Activated T-helper 17 cell treated with anti-CD3 and anti-CD28 coated beads, Interleukin-2, amount 50 U/mL, for 72 hours (primary cell): ENCODE results near the gene LRP4. TPM values are rescaled to one million over a fixed set of nuclear protein-coding genes. Genes with fewer than 3 reads are reported as not detected.

Experiments
- ATAC-seq: fragments of 150-1000 bp; cut with Tn5 transposase; replicated peaks from 2 replicates; pipeline ENCODE4 v1.10.0; 2021; ENCODE audit warnings: mild to moderate bottlenecking, moderate library complexity
- H3K27ac Mint-ChIP-seq: one replicate; pipeline ENCODE4 v1.8.0; 2022; ENCODE audit warnings: mixed read lengths
- H3K27me3 Mint-ChIP-seq: one replicate; pipeline ENCODE4 v1.8.0; 2022; ENCODE audit warnings: mixed read lengths
- H3K36me3 Mint-ChIP-seq: one replicate; pipeline ENCODE4 v1.8.0; 2022; ENCODE audit warnings: low read depth, mild to moderate bottlenecking, mixed read lengths
- H3K4me1 Mint-ChIP-seq: one replicate; pipeline ENCODE4 v1.8.0; 2022; ENCODE audit warnings: mixed read lengths
- H3K4me3 Mint-ChIP-seq: one replicate; pipeline ENCODE4 v1.8.0; 2022; ENCODE audit warnings: mild to moderate bottlenecking, mixed read lengths
- H3K9me3 Mint-ChIP-seq: one replicate; pipeline ENCODE4 v1.8.0; 2022; ENCODE audit warnings: mixed read lengths
- total RNA-seq, 2 donors: library from RNA; stranded (reverse); gene quantifications; one replicate each; pipeline ENCODE4 v1.2.3, GENCODE V29; 2022

Gene LRP4
- total RNA-seq, 2 donors from 2014 or later = 0.08 to 0.11 TPM

- Mint-ChIP-seq H3K4me1 (no peaks in the 10 kb centered on the region), H3K36me3 (no peaks in the 10 kb centered on the region), H3K9me3 (no peaks in the 10 kb centered on the region), H3K27me3 (peaks cover 4% of the 10 kb centered on the region), H3K27ac (no peak overlapping the region), H3K4me3 (no peak overlapping the region)
- no peak for ATAC-seq
Measured at GRCh38 chr11:46857666-46858065, 60.7 kb downstream of the LRP4 start.

- ATAC-seq = no peak
- no peaks in the 10 kb centered on the region for H3K4me1 Mint-ChIP-seq
Measured at GRCh38 chr11:46856605-46857343, 61.6 kb downstream of the LRP4 start.

GRCh38 chr11:46855863-46856262 lies 62.5 kb downstream of the LRP4 start:
- H3K36me3 Mint-ChIP-seq = no peaks in the 10 kb centered on the region
- no peak overlapping the region for H3K4me3 Mint-ChIP-seq
- H3K9me3 Mint-ChIP-seq = no peaks in the 10 kb centered on the region
- H3K4me1 Mint-ChIP-seq = no peaks in the 10 kb centered on the region
- ATAC-seq = no peak
- peaks cover 4% of the 10 kb centered on the region for H3K27me3 Mint-ChIP-seq
- H3K27ac Mint-ChIP-seq = no peak overlapping the region

More at GRCh38 chr11:46856605-46857343, 61.6 kb downstream of the LRP4 start:
- peaks cover 4% of the 10 kb centered on the region for H3K27me3 Mint-ChIP-seq
- no peaks in the 10 kb centered on the region for H3K36me3 Mint-ChIP-seq
- no peaks in the 10 kb centered on the region for H3K9me3 Mint-ChIP-seq
- H3K27ac Mint-ChIP-seq = no peak overlapping the region
- no peak overlapping the region for H3K4me3 Mint-ChIP-seq

GRCh38 chr11:46855167-46855566 lies 63.2 kb downstream of the LRP4 start:
- Mint-ChIP-seq H3K9me3 (no peaks in the 10 kb centered on the region), H3K27ac (no peak overlapping the region), H3K36me3 (no peaks in the 10 kb centered on the region), H3K27me3 (no peaks in the 10 kb centered on the region), H3K4me3 (no peak overlapping the region), H3K4me1 (no peaks in the 10 kb centered on the region)
- ATAC-seq = no peak

GRCh38 chr11:46850829-46851380 lies 67.4 kb downstream of the LRP4 start:
- ATAC-seq = no peak
- Mint-ChIP-seq H3K27ac (no peak overlapping the region), H3K9me3 (no peaks in the 10 kb centered on the region), H3K27me3 (no peaks in the 10 kb centered on the region), H3K4me1 (no peaks in the 10 kb centered on the region), H3K4me3 (no peak overlapping the region), H3K36me3 (no peaks in the 10 kb centered on the region)

- no peaks in the 10 kb centered on the region for H3K27me3 Mint-ChIP-seq
- peaks cover 6% of the 10 kb centered on the region for H3K4me1 Mint-ChIP-seq
- no peak for ATAC-seq
- no peak overlapping the region for H3K27ac Mint-ChIP-seq
- no peak overlapping the region for H3K4me3 Mint-ChIP-seq
- H3K36me3 Mint-ChIP-seq = peaks cover 6% of the 10 kb centered on the region
- H3K9me3 Mint-ChIP-seq = no peaks in the 10 kb centered on the region
Measured at GRCh38 chr11:46849631-46850030, 68.7 kb downstream of the LRP4 start.

GRCh38 chr11:46846510-46846830 lies 71.9 kb downstream of the LRP4 start:
- ATAC-seq = no peak
- peak overlapping the region; percentile 96 for H3K4me3 Mint-ChIP-seq
- H3K27ac Mint-ChIP-seq = peak overlapping the region; percentile 95
- H3K27me3 Mint-ChIP-seq = no peaks in the 10 kb centered on the region
- H3K9me3 Mint-ChIP-seq = no peaks in the 10 kb centered on the region
- peaks cover 8% of the 10 kb centered on the region for H3K36me3 Mint-ChIP-seq
- H3K4me1 Mint-ChIP-seq = peaks cover 16% of the 10 kb centered on the region

- ATAC-seq = peak; percentile 95
- peak within 1 kb of the TSS; percentile 96 for H3K4me3 Mint-ChIP-seq
- peaks cover 16% of the 10 kb centered on the region for H3K4me1 Mint-ChIP-seq
- H3K27ac Mint-ChIP-seq = peak within 1 kb of the TSS; percentile 95
- H3K36me3 Mint-ChIP-seq = peaks cover 13% of the 10 kb centered on the region
- H3K27me3 Mint-ChIP-seq = no peaks in the 10 kb centered on the region
- no peaks in the 10 kb centered on the region for H3K9me3 Mint-ChIP-seq
Measured at GRCh38 chr11:46845740-46846509, 72.4 kb downstream of the LRP4 start, which contains the start of gene CKAP5. Gene CKAP5, minus strand, starts transcription at chr11:46846280. Its CDS starts 25,049 bp downstream, at chr11:46821231.

GRCh38 chr11:46845440-46845739 lies 73.0 kb downstream of the LRP4 start:
- peak overlapping the region; percentile 95 for H3K27ac Mint-ChIP-seq
- H3K27me3 Mint-ChIP-seq = no peaks in the 10 kb centered on the region
- no peak for ATAC-seq
- H3K4me1 Mint-ChIP-seq = peaks cover 16% of the 10 kb centered on the region
- peak overlapping the region; percentile 96 for H3K4me3 Mint-ChIP-seq
- H3K9me3 Mint-ChIP-seq = no peaks in the 10 kb centered on the region
- peaks cover 15% of the 10 kb centered on the region for H3K36me3 Mint-ChIP-seq

- no peaks in the 10 kb centered on the region for H3K9me3 Mint-ChIP-seq
- peaks cover 10% of the 10 kb centered on the region for H3K36me3 Mint-ChIP-seq
- H3K4me1 Mint-ChIP-seq = peaks cover 25% of the 10 kb centered on the region
- no peak overlapping the region for H3K4me3 Mint-ChIP-seq
- ATAC-seq = no peak
- H3K27me3 Mint-ChIP-seq = no peaks in the 10 kb centered on the region
- no peak overlapping the region for H3K27ac Mint-ChIP-seq
Measured at GRCh38 chr11:46840116-46840515, 78.2 kb downstream of the LRP4 start.

- ATAC-seq = no peak
- Mint-ChIP-seq H3K36me3 (peaks cover 9% of the 10 kb centered on the region), H3K9me3 (no peaks in the 10 kb centered on the region), H3K4me1 (peaks cover 19% of the 10 kb centered on the region), H3K27me3 (no peaks in the 10 kb centered on the region), H3K4me3 (no peak overlapping the region), H3K27ac (no peak overlapping the region)
Measured at GRCh38 chr11:46838501-46838900, 79.8 kb downstream of the LRP4 start.

- peaks cover 9% of the 10 kb centered on the region for H3K36me3 Mint-ChIP-seq
- H3K27ac Mint-ChIP-seq = no peak overlapping the region
- no peak overlapping the region for H3K4me3 Mint-ChIP-seq
- no peak for ATAC-seq
- H3K27me3 Mint-ChIP-seq = no peaks in the 10 kb centered on the region
- H3K4me1 Mint-ChIP-seq = peaks cover 23% of the 10 kb centered on the region
- H3K9me3 Mint-ChIP-seq = no peaks in the 10 kb centered on the region
Measured at GRCh38 chr11:46837860-46838259, 80.5 kb downstream of the LRP4 start.

- no peaks in the 10 kb centered on the region for H3K27me3 Mint-ChIP-seq
- ATAC-seq = no peak
- H3K4me3 Mint-ChIP-seq = no peak overlapping the region
- no peaks in the 10 kb centered on the region for H3K9me3 Mint-ChIP-seq
- H3K36me3 Mint-ChIP-seq = peaks cover 9% of the 10 kb centered on the region
- no peak overlapping the region for H3K27ac Mint-ChIP-seq
- peaks cover 18% of the 10 kb centered on the region for H3K4me1 Mint-ChIP-seq
Measured at GRCh38 chr11:46836870-46837269, 81.5 kb downstream of the LRP4 start.

GRCh38 chr11:46836431-46836830 lies 81.9 kb downstream of the LRP4 start:
- Mint-ChIP-seq H3K27ac (no peak overlapping the region), H3K27me3 (no peaks in the 10 kb centered on the region), H3K36me3 (peaks cover 7% of the 10 kb centered on the region), H3K4me3 (no peak overlapping the region), H3K9me3 (no peaks in the 10 kb centered on the region), H3K4me1 (peaks cover 20% of the 10 kb centered on the region)
- no peak for ATAC-seq

GRCh38 chr11:46835897-46836296 lies 82.5 kb downstream of the LRP4 start:
- ATAC-seq = no peak
- no peaks in the 10 kb centered on the region for H3K27me3 Mint-ChIP-seq
- H3K9me3 Mint-ChIP-seq = no peaks in the 10 kb centered on the region
- H3K27ac Mint-ChIP-seq = no peak overlapping the region
- H3K36me3 Mint-ChIP-seq = peaks cover 2% of the 10 kb centered on the region
- H3K4me1 Mint-ChIP-seq = peaks cover 23% of the 10 kb centered on the region
- no peak overlapping the region for H3K4me3 Mint-ChIP-seq
